Measurements from ENCODE around the gene ADAM19.
"Not testable (repeated sequence)": the region's sequence is repeated elsewhere in the genome, so short reads cannot be mapped to it uniquely, and the experiment has no call there.

Gene ADAM19

GRCh38 chr5:157513182-157513581 is 62.4 kb downstream of the ADAM19 start:
- no peak for DNase-seq

GRCh38 chr5:157511651-157512644 is 63.6 kb downstream of the ADAM19 start:
- peak; percentile 97 for DNase-seq

GRCh38 chr5:157510682-157511081 is 64.9 kb downstream of the ADAM19 start:
- no peak for DNase-seq

- no peak for DNase-seq
Measured at GRCh38 chr5:157509587-157509986, 66.0 kb downstream of the ADAM19 start.

GRCh38 chr5:157509093-157509492 is 66.5 kb downstream of the ADAM19 start:
- DNase-seq, result no peak

GRCh38 chr5:157506981-157507780 is 68.4 kb downstream of the ADAM19 start:
- DNase-seq, result no peak

- DNase-seq, result peak; percentile 18
Measured at GRCh38 chr5:157506066-157506590, 69.4 kb downstream of the ADAM19 start.

- no peak for DNase-seq
Measured at GRCh38 chr5:157505496-157505895, 70.1 kb downstream of the ADAM19 start.

- no peak for DNase-seq
Measured at GRCh38 chr5:157504053-157504452, 71.5 kb downstream of the ADAM19 start.

GRCh38 chr5:157502143-157502647 is 73.4 kb downstream of the ADAM19 start:
- DNase-seq, result no peak

- no peak for DNase-seq
Measured at GRCh38 chr5:157497875-157498611, 77.5 kb downstream of the ADAM19 start.

GRCh38 chr5:157496864-157497263 is 78.7 kb downstream of the ADAM19 start:
- no peak for DNase-seq

GRCh38 chr5:157494178-157494832 is 81.3 kb downstream of the ADAM19 start:
- DNase-seq, result no peak

GRCh38 chr5:157492886-157493285 is 82.7 kb downstream of the ADAM19 start:
- DNase-seq, result no peak

GRCh38 chr5:157491471-157491995 is 84.0 kb downstream of the ADAM19 start:
- no peak for DNase-seq

GRCh38 chr5:157487358-157487757 is 88.2 kb downstream of the ADAM19 start:
- no peak for DNase-seq

GRCh38 chr5:157486861-157487260 is 88.7 kb downstream of the ADAM19 start:
- no peak for DNase-seq

- no peak for DNase-seq
Measured at GRCh38 chr5:157486221-157486681, 89.3 kb downstream of the ADAM19 start.

GRCh38 chr5:157485811-157486210 is 89.8 kb downstream of the ADAM19 start:
- DNase-seq, result no peak

GRCh38 chr5:157485340-157485739 is 90.2 kb downstream of the ADAM19 start:
- DNase-seq, result no peak

- no peak for DNase-seq
Measured at GRCh38 chr5:157484768-157485167, 90.8 kb downstream of the ADAM19 start.

GRCh38 chr5:157482702-157483101 is 92.9 kb downstream of the ADAM19 start:
- DNase-seq, result not testable (repeated sequence)

All from fibroblast of skin of right quadriceps (primary cell).